ENCODE data around the gene CYP27C1.

Gene CYP27C1

GRCh38 chr2:127166231-127166860 lies 53.8 kb downstream of the CYP27C1 start:
- no peak overlapping the region for H3K4me2 ChIP-seq (ENCODE audit: low read depth, low read length, poor library complexity, severe bottlenecking)

GRCh38 chr2:127165539-127165935 lies 54.6 kb downstream of the CYP27C1 start:
- H3K4me1 ChIP-seq (ENCODE audit: insufficient read depth, low read length, poor library complexity, severe bottlenecking) = no peaks in the 10 kb centered on the region
- no peaks in the 10 kb centered on the region for H4K20me1 ChIP-seq (ENCODE audit: insufficient read depth, low read length, poor library complexity, severe bottlenecking)
- H3K36me3 ChIP-seq (ENCODE audit: insufficient read depth, low read length) = no peaks in the 10 kb centered on the region
- H3K79me2 ChIP-seq (ENCODE audit: insufficient read depth, low read length) = no peaks in the 10 kb centered on the region
- H3K9me3 ChIP-seq (ENCODE audit: insufficient read depth, low read depth, low read length) = no peaks in the 10 kb centered on the region
- no peaks in the 10 kb centered on the region for H3F3A ChIP-seq (ENCODE audit: low read depth)
- H3K9ac ChIP-seq (ENCODE audit: low read depth, low read length, poor library complexity, severe bottlenecking) = no peak overlapping the region
- TF ChIP-seq EZH2phosphoT487 (IDR thresholded peaks at IDR 0.05; ENCODE audit: borderline replicate concordance) (no peak), CTCF (conservative IDR thresholded peaks at IDR 0.05; ENCODE audit: low read length) (no peak)
- H3K4me2 ChIP-seq (ENCODE audit: low read depth, low read length, poor library complexity, severe bottlenecking) = no peak overlapping the region
- no peak overlapping the region for H2AFZ ChIP-seq (ENCODE audit: low read length)
- H3K9me2 ChIP-seq (replicated peaks; ENCODE audit: low read depth, low read length) = no peaks in the 10 kb centered on the region
- H3K4me3 ChIP-seq (ENCODE audit: low read length, poor library complexity, severe bottlenecking) = no peak overlapping the region
- no peaks in the 10 kb centered on the region for H3K27me3 ChIP-seq (ENCODE audit: insufficient read depth, low read length, poor library complexity, severe bottlenecking)

More at GRCh38 chr2:127166231-127166860, 53.8 kb downstream of the CYP27C1 start:
- Histone ChIP-seq H3K36me3 (ENCODE audit: insufficient read depth, low read length) (no peaks in the 10 kb centered on the region), H3K4me3 (ENCODE audit: low read length, poor library complexity, severe bottlenecking) (no peak overlapping the region), H3K9ac (ENCODE audit: low read depth, low read length, poor library complexity, severe bottlenecking) (no peak overlapping the region), H3F3A (ENCODE audit: low read depth) (no peaks in the 10 kb centered on the region), H3K9me2 (replicated peaks; ENCODE audit: low read depth, low read length) (no peaks in the 10 kb centered on the region), H3K79me2 (ENCODE audit: insufficient read depth, low read length) (no peaks in the 10 kb centered on the region), H3K9me3 (ENCODE audit: insufficient read depth, low read depth, low read length) (no peaks in the 10 kb centered on the region), H2AFZ (ENCODE audit: low read length) (no peak overlapping the region), H4K20me1 (ENCODE audit: insufficient read depth, low read length, poor library complexity, severe bottlenecking) (no peaks in the 10 kb centered on the region), H3K4me1 (ENCODE audit: insufficient read depth, low read length, poor library complexity, severe bottlenecking) (no peaks in the 10 kb centered on the region), H3K27me3 (ENCODE audit: insufficient read depth, low read length, poor library complexity, severe bottlenecking) (no peaks in the 10 kb centered on the region)
- TF ChIP-seq CTCF (conservative IDR thresholded peaks at IDR 0.05; ENCODE audit: low read length) (no peak), EZH2phosphoT487 (IDR thresholded peaks at IDR 0.05; ENCODE audit: borderline replicate concordance) (no peak)

GRCh38 chr2:127164761-127165538 lies 55.1 kb downstream of the CYP27C1 start:
- TF ChIP-seq CTCF (conservative IDR thresholded peaks at IDR 0.05; ENCODE audit: low read length) = no peak
- no peak for TF ChIP-seq EZH2phosphoT487 (IDR thresholded peaks at IDR 0.05; ENCODE audit: borderline replicate concordance)
- no peak overlapping the region for H3K9ac ChIP-seq (ENCODE audit: low read depth, low read length, poor library complexity, severe bottlenecking)
- no peak overlapping the region for H3K4me3 ChIP-seq (ENCODE audit: low read length, poor library complexity, severe bottlenecking)
- no peak overlapping the region for H2AFZ ChIP-seq (ENCODE audit: low read length)
- H4K20me1 ChIP-seq (ENCODE audit: insufficient read depth, low read length, poor library complexity, severe bottlenecking) = no peaks in the 10 kb centered on the region
- H3K27me3 ChIP-seq (ENCODE audit: insufficient read depth, low read length, poor library complexity, severe bottlenecking) = no peaks in the 10 kb centered on the region
- H3K4me1 ChIP-seq (ENCODE audit: insufficient read depth, low read length, poor library complexity, severe bottlenecking) = no peaks in the 10 kb centered on the region
- H3K4me2 ChIP-seq (ENCODE audit: low read depth, low read length, poor library complexity, severe bottlenecking) = no peak overlapping the region
- H3K9me3 ChIP-seq (ENCODE audit: insufficient read depth, low read depth, low read length) = no peaks in the 10 kb centered on the region
- H3K36me3 ChIP-seq (ENCODE audit: insufficient read depth, low read length) = no peaks in the 10 kb centered on the region
- no peaks in the 10 kb centered on the region for H3K9me2 ChIP-seq (replicated peaks; ENCODE audit: low read depth, low read length)
- no peaks in the 10 kb centered on the region for H3K79me2 ChIP-seq (ENCODE audit: insufficient read depth, low read length)
- H3F3A ChIP-seq (ENCODE audit: low read depth) = no peaks in the 10 kb centered on the region
